Small intestine (tissue), 7 donors: ENCODE measurements around the gene WTAP. TPM values are rescaled to one million over a fixed set of nuclear protein-coding genes. Genes with fewer than 3 reads are reported as not detected.
"Not testable (repeated sequence)": the region's sequence is repeated elsewhere in the genome, so short reads cannot be mapped to it uniquely, and the experiment has no call there.

Experiments used
- DNase-seq, 2 donors: peaks; one replicate each; pipeline versions ENCODE4 v3.0.0 to v3.0.0-alpha.2; 2013
- FAIRE-seq: peaks from 2 replicates; lab custom pipeline; 2012; peaks lifted over from hg19 to GRCh38; lab: Jason Lieb, UNC
- H3K27ac ChIP-seq, 3 donors: one replicate each; pipeline ENCODE4 v1.5.1; 2013; ENCODE audit warnings: low read length in 2 of 3, mild to moderate bottlenecking in 2 of 3, control low read depth in 1 of 3, inconsistent platforms in 1 of 3, low read depth in 1 of 3, moderate library complexity in 1 of 3
- H3K27me3 ChIP-seq, 3 donors: one replicate each; pipeline ENCODE4 v1.6.1; 2013; ENCODE audit warnings: low read length in 3 of 3, inconsistent platforms in 1 of 3; ENCODE audit not compliant: control insufficient read depth in 3 of 3, insufficient read depth in 3 of 3
- H3K36me3 ChIP-seq, 3 donors: one replicate each; pipeline ENCODE4 v1.6.1; 2013; ENCODE audit warnings: low read length in 3 of 3, inconsistent platforms in 1 of 3, low read depth in 1 of 3, mild to moderate bottlenecking in 1 of 3, moderate library complexity in 1 of 3; ENCODE audit not compliant: control insufficient read depth in 3 of 3, insufficient read depth in 2 of 3
- H3K4me1 ChIP-seq, 3 donors: one replicate each; pipeline ENCODE4 v1.6.1; 2013; ENCODE audit warnings: low read length in 2 of 3, inconsistent platforms in 1 of 3, low read depth in 1 of 3, mild to moderate bottlenecking in 1 of 3, moderate library complexity in 1 of 3; ENCODE audit not compliant: control insufficient read depth in 3 of 3, insufficient read depth in 2 of 3
- H3K4me3 ChIP-seq, 3 donors: one replicate each; pipeline ENCODE4 v1.5.1; 2013; ENCODE audit warnings: low read length in 3 of 3, control low read depth in 1 of 3, inconsistent platforms in 1 of 3, low read depth in 1 of 3, mild to moderate bottlenecking in 1 of 3, moderate library complexity in 1 of 3
- H3K9me3 ChIP-seq, 2 donors: one replicate each; pipeline ENCODE4 v1.6.1; 2013; ENCODE audit warnings: low read depth in 1 of 2, low read length in 1 of 2; ENCODE audit not compliant: control insufficient read depth in 2 of 2, insufficient read depth in 1 of 2
- WGBS, 3 donors: extraction: QIAGEN DNeasy Blood & Tissue Kit; methylation state at CpG; one replicate each; pipeline ENCODE4 v1.1.7; 2013; 5-methylcytosine and 5-hydroxymethylcytosine counted together
- polyA plus RNA-seq, 4 donors: library from polyadenylated mRNA; stranded (reverse) in 3 of 4; unstranded in 1 of 4; fragments of 200-250 nt in 3 of 4; fragments of 120-200 nt in 1 of 4; gene quantifications; one replicate each; pipeline versions ENCODE4 v1.2.1 to v1.2.3, GENCODE V29; 2013
- donor health status: healthy with polysubstance abuse.
- donor health status: control.
- donor health status: control.
- donor health status: Bipolar disorder and iron deficiency.
- donor health status: healthy.

The WTAP gene
- polyA plus RNA-seq, 4 donors = 57.6 to 102 (median 76.7) TPM

DNA sequence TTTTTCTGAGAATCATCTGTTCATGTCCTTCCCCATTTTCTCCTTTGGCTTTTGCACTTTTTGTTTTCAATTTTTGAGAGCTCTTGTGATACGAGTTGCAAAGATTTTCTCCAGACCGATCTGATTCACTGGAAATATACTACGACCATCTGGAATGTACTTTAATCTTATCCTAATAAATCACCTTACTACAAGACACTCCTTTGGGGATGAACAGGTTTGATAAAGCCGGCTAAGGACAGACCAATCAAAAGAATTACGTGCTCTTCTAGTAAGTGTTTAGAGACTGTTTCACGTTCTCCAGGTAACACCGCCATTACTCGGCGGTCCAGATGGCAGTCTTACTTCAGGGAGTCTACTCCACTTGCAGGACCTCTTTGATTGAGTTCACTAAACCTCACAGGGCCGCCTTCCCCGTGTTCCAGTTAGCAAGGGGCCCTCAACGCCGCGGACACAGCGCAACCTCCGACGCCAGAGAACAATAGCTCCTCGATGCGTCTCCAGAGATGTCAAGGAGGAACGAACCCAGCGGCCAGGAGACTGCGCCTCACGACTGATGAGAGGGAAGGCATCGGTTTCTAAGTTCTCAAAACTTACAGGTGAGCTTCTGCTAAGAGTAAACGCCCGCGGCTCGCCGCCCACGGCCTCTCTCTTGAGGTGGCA is 920 bp upstream of the WTAP start:
- H3K27ac ChIP-seq = peak overlapping the region; percentile 98 to 100 (median 100)
- DNase-seq (no peak), FAIRE-seq (no peak)
- H3K36me3 ChIP-seq = peaks cover 0 to 15% (median 0%) of the 10 kb centered on the region in 3 donors
- H3K9me3 ChIP-seq = peaks cover 0 to 2% of the 10 kb centered on the region in 2 donors
- H3K4me3 ChIP-seq = peak overlapping the region; percentile 57 to 100 (median 77)
- 0 to 1% (median 0%) methylated on average over 30 of the region's 30 CpGs for WGBS, 3 donors
- H3K27me3 ChIP-seq = no peaks in the 10 kb centered on the region
- peaks cover 0 to 2% (median 0%) of the 10 kb centered on the region in 3 donors for H3K4me1 ChIP-seq

DNA sequence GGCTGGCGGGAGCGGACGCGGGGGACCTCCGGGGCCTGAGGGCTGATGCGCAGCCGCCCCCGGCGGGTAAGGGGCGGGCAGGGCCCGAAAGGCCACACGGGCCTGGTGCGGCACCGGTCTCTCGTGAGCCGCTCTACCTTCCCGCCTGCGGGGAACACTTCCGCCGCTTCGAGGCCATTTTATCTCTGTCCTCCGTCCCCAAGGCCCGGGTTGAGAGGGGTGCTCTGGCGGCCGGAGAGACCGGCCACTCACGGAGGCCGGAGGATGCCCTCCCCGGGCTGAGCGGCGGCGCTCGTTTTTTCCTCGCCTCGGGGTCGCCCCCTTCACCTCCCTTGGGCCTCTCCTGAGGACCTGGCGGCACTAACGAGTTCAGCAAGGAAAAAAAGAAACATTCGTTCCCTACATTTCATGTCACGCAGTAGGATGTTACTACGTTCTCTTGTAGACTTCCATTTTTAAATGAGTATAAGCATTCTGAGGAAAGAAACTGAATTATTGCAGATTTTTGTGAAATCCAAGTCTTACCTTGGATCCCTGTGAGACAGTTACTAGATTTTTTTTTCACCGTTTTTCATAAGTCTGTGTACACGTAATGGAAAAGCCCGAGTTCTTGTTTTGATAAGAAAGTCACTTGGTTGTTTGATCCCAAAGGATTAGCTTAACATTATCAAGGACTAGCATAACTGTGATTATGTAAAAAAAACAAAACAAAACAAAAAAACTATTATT is 575 bp downstream of the WTAP start:
- Histone ChIP-seq H3K36me3 (peaks cover 0 to 14% (median 0%) of the 10 kb centered on the region in 3 donors), H3K27ac (peak overlapping the region; percentile 96 to 100 (median 97)), H3K27me3 (no peaks in the 10 kb centered on the region), H3K9me3 (peaks cover 0 to 2% of the 10 kb centered on the region in 2 donors), H3K4me1 (peaks cover 0 to 2% (median 0%) of the 10 kb centered on the region in 3 donors), H3K4me3 (peak overlapping the region; percentile 75 to 100 (median 78))
- DNase-seq = peak in 1 of 2 donors; percentile 42
- no peak for FAIRE-seq
- 0 to 1% (median 0%) methylated on average over 30 to 44 of the region's 44 CpGs for WGBS, 3 donors

DNA sequence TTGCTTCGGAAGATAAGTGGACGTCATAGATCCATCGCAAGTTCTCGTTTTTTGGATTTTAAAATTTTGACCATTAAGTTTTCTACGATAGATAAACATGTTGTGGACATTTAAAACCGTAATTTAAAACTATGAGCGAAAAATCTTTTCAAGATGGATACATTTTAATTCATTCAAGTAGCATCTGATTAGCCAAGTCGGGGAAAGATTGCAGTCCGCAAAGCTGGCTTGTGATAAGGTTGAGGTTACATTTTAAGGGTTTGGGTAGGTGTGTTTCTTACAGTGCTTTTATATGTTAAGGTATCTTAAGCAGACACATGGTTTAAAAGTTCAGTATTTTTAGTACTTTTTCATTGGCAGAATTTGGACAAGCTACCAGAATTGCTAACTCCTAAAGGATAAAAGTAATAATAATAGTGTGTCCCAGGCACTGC is 1.2 kb downstream of the WTAP start:
- Histone ChIP-seq H3K27ac (peak overlapping the region in 1 of 3 donors; percentile 97), H3K4me3 (peak overlapping the region in 2 of 3 donors; percentile 78 to 100), H3K27me3 (no peaks in the 10 kb centered on the region), H3K4me1 (peaks cover 0 to 2% (median 0%) of the 10 kb centered on the region in 3 donors), H3K36me3 (peaks cover 0 to 18% (median 0%) of the 10 kb centered on the region in 3 donors), H3K9me3 (no peaks in the 10 kb centered on the region)
- WGBS, 3 donors = 0 to 1% (median 1%) methylated on average over 9 of the region's 9 CpGs
- FAIRE-seq (no peak), DNase-seq (peak; percentile 13 to 24)

DNA sequence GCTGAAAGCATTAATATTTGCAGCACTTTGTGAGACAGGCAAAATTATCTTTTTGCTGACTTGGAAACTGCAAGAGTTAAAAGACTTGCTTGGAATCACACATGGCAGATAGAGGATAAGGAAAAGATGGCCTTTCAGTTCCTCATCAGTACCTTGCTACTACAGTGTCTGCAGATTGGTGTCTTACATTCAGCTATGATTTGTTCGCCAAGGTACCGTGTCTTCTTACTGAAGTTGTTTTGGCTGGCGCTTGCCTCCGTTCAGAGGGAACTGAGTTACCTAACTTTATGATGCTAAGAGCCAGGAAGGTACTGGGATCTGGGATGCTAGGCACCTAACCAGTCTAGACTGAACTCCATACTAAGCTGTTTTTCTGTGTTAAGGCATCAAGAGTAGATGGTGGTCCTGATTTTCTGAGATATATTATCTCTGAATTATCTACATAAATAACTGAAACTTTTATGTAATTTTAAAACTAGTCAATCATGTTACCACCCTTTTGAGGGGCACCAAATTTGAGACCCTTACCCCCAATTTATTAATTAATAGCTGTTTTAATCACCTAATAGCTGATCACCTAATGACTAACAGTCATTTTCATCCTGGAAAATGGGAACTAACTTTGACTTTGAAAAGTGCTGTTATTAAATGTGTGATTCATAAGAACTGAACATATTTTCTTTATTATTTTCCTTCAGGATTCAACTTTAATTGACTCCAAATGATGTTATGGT is 2.5 kb downstream of the WTAP start:
- H3K36me3 ChIP-seq = peaks cover 0 to 14% (median 0%) of the 10 kb centered on the region in 3 donors
- DNase-seq = peak; percentile 18 to 33
- no peak for FAIRE-seq

DNA sequence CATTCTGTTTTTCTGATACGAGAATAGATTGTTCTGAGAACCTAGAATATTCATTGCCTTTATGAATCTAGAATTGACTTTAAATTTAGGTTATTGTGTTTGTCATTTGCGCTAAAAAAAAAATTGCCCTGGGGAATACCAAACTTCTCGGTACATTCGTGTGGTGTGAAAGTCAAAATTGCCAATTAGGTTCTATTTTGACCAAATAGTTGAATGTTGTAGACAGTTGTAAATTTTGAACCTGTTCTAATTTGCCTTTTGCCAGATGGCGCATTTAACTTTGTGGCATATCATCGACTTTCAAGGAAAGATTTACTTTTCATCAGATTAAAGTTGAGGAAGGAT is 3.0 kb downstream of the WTAP start:
- FAIRE-seq = no peak
- WGBS, 3 donors = 60 to 68% (median 67%) methylated on average over 6 of the region's 6 CpGs
- no peak for DNase-seq
- Histone ChIP-seq H3K27me3 (no peaks in the 10 kb centered on the region), H3K27ac (no peak overlapping the region), H3K36me3 (peaks cover 0 to 18% (median 0%) of the 10 kb centered on the region in 3 donors), H3K9me3 (no peaks in the 10 kb centered on the region), H3K4me3 (no peak overlapping the region), H3K4me1 (peaks cover 0 to 2% (median 0%) of the 10 kb centered on the region in 3 donors)

More for the DNA sequence above, 2.5 kb downstream of the WTAP start:
- Histone ChIP-seq H3K9me3 (no peaks in the 10 kb centered on the region), H3K4me3 (peak overlapping the region in 2 of 3 donors; percentile 8 to 30), H3K27ac (no peak overlapping the region), H3K4me1 (peaks cover 0 to 2% (median 0%) of the 10 kb centered on the region in 3 donors), H3K27me3 (no peaks in the 10 kb centered on the region)
- 10 to 30% (median 16%) methylated on average over 4 of the region's 4 CpGs for WGBS, 3 donors

DNA sequence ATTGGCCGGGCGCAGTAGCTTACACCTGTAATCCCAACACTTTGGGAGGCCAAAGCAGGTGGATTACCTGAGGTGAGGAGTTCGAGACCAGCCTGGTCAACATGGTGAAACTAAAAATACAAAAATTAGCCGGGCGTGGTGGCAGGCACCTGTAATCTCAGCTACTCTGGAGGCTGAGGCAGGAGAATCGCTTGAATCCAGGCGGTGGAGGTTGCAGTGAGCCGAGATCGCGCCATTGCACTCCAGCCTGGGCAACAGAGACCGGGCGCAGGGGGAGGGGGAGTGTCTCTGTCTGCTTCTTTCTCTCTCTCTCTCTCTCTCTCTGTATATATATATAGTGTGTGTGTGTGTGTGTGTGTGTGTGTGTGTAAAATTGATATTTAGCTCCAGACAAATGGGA is 5.2 kb downstream of the WTAP start:
- not testable (repeated sequence) for H3K9me3 ChIP-seq, H3K27me3 ChIP-seq, H3K4me3 ChIP-seq, H3K4me1 ChIP-seq, DNase-seq, FAIRE-seq, H3K27ac ChIP-seq
- H3K36me3 ChIP-seq = peaks cover 0 to 24% (median 0%) of the 10 kb centered on the region in 3 donors
- WGBS, 3 donors = 88 to 92% (median 89%) methylated on average over 12 of the region's 12 CpGs

DNA sequence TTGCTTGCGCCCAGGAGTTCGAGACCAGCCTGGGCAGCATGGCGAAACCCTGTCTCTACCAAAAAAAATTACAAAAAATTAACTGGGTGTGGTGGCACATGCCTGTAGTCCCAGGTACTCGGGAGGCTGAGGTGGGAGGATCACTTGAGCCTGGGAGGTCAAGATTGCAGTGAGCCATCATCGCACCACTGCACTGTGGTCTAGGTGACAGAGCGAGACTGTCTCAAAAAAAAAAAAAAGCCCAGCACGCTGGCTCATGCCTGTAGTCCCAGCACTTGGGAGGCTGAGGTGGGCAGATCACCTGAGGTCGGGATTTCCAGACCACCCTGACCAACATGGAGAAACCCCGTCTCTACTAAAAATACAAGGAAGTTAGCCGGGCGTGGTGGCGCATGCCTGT is 6.1 kb downstream of the WTAP start:
- H3K4me1 ChIP-seq, FAIRE-seq, H3K27me3 ChIP-seq, H3K4me3 ChIP-seq, H3K9me3 ChIP-seq, H3K27ac ChIP-seq, DNase-seq: not testable (repeated sequence)
- WGBS, 3 donors = 92 to 96% (median 93%) methylated on average over 12 of the region's 12 CpGs
- H3K36me3 ChIP-seq = peaks cover 0 to 25% (median 1%) of the 10 kb centered on the region in 3 donors

DNA sequence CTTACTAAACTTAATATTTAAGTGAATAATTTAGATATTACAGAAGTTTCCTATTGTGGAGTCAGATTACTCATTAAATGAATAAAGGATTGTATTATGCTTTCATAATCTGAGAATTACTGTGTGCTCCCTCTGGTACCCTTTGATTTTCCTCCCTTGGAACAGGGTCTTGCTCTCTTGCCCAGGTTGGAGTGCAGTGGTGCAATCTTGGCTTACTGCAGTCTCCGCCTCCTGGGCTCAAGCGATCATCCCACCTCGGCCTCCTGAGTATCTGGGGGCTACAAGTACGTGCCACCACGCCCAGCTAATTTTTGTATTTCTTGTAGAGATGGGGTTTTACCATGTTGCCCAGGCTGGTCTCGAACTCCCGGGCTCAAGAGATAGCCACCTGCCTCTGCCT is 9.6 kb downstream of the WTAP start:
- Histone ChIP-seq H3K4me3 (no peak overlapping the region), H3K27me3 (no peaks in the 10 kb centered on the region), H3K36me3 (peaks cover 4 to 30% (median 4%) of the 10 kb centered on the region in 3 donors), H3K4me1 (no peaks in the 10 kb centered on the region), H3K9me3 (no peaks in the 10 kb centered on the region), H3K27ac (no peak overlapping the region)
- WGBS, 3 donors = 87 to 89% (median 88%) methylated on average over 7 of the region's 7 CpGs
- FAIRE-seq = no peak
- no peak for DNase-seq
